ENCODE measurements around the gene TNFRSF8.
"Not testable (repeated sequence)": the region's sequence is repeated elsewhere in the genome, so short reads cannot be mapped to it uniquely, and the experiment has no call there.

The TNFRSF8 gene

GRCh38 chr1:12039164-12039525 lies 24.0 kb upstream of the TNFRSF8 start:
- DNase-seq = peak; percentile 67 to 94

DNA sequence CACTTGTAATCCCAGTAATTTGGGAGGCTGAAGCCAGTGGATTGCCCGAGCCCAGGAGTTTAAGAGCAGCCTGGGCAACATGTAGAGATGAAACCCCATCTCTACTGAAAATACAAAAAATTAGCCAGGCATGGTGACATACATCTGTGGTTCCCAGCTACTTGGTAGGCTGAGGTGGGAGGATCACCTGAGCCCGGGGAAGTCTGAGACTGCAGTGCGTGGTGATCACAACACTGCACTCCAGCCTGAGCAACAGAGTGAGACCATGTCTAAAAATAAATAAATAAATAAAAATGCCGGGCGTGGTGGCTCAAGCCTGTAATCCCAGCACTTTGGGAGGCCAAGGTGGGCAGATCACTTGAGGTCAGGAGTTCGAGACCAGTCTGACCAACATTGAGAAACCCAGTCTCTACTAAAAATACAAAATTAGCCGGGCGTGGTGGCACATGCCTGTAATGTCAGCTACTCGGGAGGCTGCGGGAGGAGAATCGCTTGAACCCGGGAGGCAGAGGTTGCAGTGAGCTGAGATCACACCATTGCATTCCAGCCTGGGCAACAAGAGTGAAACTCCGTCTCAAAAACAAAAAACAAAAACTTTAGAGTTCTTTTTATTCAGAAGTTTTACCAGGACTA lies 23.2 kb upstream of the TNFRSF8 start:
- peak in 1 of 2 donors; percentile 70 for DNase-seq

- DNase-seq = no peak
These were observed 22.5 kb upstream of the TNFRSF8 start for GRCh38 chr1:12040457-12041051.

DNA sequence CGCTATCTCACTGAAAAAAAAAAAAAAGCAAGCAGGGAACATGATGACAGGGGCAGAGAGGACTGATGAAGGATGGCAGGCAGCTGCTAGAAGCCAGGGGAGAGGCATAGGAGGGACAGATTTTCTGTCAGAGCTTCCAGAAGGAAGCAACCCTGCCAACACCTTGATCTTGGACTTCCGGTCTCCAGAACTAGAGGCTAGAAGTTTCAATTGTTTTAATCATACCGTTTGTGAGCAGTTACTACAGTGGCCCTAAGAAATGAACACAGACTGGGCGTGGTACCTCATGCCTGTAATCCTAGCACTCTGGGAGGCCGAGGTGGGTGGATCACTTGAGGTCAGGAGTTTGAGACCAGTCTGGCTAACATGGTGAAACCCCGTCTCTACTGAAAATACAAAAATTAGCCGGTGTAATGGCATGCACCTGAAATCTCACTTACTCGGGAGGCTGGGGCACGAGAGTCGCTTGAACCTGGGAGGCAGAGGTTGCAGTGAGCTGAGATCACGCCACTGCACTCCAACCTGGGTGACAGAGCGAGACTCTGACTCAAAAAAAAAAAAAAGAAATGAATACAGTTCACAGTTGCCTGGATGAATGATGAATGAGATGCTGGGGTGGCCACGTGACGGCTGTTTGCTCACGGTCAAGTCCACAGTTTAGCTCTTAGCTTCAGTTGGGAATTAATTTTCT lies 18.8 kb upstream of the TNFRSF8 start:
- DNase-seq = not testable (repeated sequence)

- no peak for DNase-seq
These were observed 16.4 kb upstream of the TNFRSF8 start for GRCh38 chr1:12046749-12047119.

DNA sequence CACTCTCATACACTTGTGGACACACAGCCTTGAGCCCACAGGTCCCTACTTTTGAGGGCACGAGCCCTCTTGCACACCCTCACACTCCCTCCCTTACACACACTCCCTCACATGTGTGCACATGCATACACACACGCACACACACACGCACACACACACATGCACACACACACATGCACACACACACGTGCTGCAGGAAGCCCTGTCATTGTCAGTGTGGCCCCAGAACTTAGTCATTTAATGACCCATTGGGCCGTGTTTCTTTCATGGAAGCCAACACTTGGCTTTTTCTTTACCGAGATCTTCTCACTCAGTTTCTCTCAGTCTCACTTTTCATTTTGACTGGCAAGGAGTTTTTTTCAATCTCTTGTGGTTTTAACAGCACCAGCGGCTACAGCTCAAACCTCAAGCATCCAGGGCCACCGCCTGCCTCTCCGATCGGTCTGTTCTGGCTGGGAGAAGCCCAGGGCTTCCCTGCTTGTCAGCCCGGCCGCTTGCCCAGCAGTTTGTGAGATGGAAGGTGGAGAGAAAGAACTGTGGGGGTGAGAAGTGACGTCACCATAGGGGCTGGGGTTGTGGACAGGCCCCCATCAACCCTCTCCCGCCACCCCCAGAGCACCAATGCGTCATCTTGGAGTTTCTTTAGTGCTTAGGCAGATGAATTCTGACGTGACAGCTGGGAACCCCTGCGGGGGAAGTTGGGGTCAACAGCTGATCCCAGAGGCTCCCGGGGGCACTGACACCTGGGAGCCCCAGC lies 15.8 kb upstream of the TNFRSF8 start:
- DNase-seq = peak; percentile 59 to 79

DNA sequence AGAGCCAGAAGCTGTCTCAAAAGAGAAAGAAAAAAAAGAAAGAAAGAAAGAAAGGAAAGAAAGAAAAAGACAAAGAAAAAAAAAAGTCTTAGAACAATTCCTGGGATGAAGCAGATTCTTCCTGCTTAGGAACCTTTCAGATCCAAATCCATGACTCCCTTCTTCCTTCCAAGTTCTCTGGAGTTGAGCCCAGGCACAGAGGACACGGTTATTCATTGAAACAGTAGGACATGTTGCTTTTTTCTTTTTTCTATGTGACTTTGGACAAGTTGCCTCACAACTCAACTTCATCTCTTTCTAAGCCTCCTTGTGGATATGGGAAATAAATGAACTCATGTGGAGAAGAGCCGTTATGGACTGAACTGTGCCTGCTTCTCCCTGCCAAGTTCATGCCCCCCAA lies 14.7 kb upstream of the TNFRSF8 start:
- DNase-seq = no peak

DNA sequence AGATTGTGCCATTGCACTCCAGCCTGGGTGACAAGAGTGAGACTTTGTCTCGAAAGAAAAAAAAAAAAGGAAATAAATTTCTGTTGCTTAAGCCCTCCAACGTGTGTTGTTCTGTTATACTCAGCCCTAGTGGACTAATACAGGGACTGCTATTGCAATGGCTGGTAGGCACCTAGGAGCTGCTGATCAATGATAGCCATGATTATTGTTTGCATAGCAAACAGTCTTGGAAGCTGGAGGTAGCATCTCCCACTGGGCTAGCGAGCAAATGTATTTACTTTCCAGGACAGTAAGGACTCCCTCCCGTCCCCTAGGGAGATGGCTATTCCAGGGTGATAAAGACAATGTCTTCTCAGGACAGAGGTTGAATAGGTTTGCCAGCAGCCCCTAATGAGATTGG lies 13.5 kb upstream of the TNFRSF8 start:
- peak; percentile 24 to 42 for DNase-seq

DNA sequence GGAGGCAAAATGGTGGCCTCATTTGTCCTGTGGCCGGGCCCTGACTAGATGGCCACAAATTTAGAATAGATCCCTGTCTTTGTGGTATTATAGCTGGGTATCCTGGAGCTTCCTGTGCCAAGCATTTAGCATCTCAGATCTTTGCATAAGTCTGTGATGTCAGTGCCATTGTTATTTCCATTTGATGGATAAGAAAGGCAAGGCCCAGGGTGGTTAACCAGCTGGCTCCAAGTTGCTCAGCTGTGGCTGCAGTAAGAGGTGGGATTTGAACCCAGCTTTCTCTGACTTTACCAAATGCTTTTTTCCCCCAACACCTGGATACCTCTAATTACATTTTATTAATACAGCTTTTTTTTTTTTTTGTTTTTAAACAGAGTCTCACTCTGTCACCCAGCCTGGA lies 11.7 kb upstream of the TNFRSF8 start:
- DNase-seq = no peak

DNA sequence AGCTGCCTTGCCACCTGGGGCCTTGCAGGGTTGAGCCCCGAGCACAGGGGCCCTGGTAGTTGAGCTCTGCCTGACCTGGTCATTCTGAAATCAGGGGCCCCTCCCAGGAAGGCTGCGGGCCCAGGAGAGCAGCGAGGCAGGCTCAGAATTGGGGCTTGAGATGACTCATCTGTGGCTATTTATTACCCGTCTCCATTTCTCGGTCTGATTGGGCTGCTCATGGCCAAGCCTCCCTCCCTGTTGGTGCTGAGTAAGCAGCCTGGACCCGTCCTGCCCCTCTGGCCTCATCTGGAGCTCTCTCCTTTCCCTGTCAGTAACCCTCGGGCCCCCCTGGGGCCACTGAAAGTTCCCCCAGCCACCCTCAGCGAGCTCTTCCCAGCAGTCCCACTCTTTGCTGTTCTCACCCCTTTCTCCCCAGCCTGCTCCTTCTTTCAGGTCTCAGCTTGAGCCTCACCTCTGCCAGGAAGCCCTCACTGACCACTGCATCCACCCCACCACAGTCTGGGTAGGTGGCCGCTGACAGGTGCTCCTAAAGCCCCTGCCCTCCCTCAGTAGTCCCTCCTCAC lies 11.0 kb upstream of the TNFRSF8 start:
- DNase-seq = peak; percentile 24 to 45

DNA sequence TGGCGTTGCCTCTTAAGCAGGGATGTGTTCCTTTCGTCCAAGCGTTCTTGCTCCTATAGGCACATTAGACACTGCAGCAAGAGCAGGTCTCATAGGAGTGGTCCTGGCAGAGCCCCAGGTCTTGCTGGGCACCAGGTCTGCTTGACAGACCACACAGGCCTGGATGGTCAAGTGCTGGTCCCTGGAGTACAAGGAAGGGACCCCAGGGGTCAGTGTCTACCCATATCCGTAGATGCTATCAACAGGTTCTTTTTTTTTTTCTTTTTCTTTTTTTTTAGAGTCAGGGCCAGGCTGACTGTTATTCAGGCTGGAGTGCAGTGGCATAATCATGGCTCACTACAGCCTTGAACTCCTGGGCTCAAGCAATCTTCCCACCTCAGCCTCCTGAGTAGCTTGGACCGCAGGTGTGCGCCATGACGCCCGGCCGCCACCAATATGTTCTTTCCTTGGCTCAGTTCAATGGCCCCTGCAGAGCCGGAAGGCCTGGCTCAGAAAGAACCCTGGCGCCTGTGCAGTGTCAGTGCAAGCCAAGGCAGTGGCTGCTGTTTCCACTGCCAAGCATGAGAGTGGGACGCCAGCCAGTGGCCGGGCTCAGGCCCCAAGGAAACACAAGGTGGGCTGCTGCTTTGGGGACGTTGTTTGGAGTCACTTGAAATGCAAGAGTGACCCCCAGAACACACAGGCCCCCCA lies 10.0 kb upstream of the TNFRSF8 start:
- DNase-seq = no peak

GRCh38 chr1:12053752-12054548 lies 9.2 kb upstream of the TNFRSF8 start:
- DNase-seq = peak in 1 of 2 donors; percentile 33

DNA sequence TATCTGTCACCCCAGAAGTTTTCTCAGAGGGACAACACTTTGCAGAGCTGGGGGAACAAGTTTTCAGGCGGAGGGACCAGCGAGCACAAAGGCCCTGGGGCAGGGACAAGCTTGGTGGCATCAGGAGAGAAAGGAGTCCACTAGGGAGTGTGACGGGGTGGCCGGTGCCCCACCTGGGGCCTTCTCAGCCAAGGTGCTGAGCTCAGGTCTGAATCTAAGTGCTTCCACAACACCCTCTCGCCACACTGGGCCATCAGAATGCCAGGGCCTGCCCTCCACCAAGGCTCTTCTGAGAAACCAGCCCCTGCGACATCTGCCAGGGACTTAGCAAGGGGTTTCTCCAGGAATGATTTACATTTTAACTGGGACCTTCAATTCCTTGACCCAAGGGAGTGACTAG lies 7.8 kb upstream of the TNFRSF8 start:
- no peak for DNase-seq

- DNase-seq = no peak
These were observed 6.7 kb upstream of the TNFRSF8 start for GRCh38 chr1:12056331-12056841.

DNA sequence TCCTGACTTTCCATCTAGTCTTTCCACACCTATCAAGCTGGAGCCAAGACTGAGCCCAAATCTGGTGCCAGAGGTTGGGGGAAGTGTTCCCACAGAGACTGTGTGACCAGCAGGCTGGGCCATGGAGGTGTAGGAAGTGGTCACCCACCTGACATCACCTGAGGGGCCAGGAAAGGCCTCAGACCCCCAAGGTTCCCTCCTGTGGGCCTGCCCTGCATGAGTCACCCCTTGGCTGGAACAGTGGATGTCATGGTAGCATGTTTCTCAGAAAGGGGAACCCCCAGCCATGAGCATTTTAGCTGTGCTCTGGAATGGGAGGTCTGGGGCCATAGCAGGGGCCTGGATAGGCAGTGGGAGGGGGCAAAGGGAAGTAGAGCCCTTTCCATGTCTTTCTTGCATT lies 5.7 kb upstream of the TNFRSF8 start:
- peak; percentile 32 to 59 for DNase-seq

DNA sequence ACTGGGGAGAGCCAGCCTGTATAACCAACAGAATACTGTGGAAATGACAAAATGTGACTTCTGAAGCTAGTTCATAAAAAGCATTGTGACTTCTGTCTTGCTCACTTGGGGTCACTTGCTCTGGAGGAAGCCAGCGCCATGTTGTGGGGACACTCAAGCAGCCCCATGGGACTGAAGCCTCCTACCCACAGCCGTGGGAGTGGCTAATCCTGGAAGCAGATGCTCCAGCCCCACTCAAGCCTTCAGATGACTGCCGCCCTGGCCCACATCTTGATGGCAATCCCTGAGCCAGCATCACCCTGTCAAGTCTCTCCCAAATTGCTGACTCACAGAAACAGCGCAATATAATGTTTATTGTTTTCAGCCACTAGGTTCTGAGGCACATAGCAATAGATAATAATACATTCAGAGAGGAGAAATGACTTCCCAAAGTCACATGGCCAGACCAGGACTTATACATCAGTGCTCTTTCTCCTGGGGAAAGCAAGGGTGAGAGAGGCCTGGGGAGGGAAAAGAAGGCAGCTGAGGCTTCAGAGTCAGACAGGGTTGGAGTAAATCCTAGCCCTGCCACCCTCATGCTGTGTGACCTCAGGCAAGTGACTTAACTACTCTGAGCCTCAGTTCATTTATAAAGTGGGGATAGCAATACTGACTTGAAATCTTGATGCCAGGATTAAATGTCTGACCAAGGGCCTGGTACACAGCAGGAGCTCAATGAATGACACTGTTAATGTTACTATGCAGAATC lies 5.0 kb upstream of the TNFRSF8 start:
- no peak for DNase-seq

GRCh38 chr1:12059226-12059625 lies 3.9 kb upstream of the TNFRSF8 start:
- no peak for DNase-seq

GRCh38 chr1:12059722-12060464 lies 3.2 kb upstream of the TNFRSF8 start:
- DNase-seq = no peak

GRCh38 chr1:12060500-12060899 lies 2.6 kb upstream of the TNFRSF8 start:
- no peak for DNase-seq

Data from inflammatory macrophage treated with lipopolysaccharide for 1 hour (primary cell).